Erythroblast (primary cell): ENCODE results near the gene PSMD1.

ENCODE experiments used
- GATA1 ChIP-seq: IDR thresholded peaks from 2 replicates; pipeline ENCODE4 v1.6.1; 2011; ENCODE audit warnings: low read depth, mild to moderate bottlenecking, control low read depth, low read length, moderate library complexity
- POLR2A ChIP-seq: IDR thresholded peaks from 2 replicates; pipeline ENCODE4 v1.6.1; 2011; ENCODE audit warnings: mild to moderate bottlenecking, low read length

DNA sequence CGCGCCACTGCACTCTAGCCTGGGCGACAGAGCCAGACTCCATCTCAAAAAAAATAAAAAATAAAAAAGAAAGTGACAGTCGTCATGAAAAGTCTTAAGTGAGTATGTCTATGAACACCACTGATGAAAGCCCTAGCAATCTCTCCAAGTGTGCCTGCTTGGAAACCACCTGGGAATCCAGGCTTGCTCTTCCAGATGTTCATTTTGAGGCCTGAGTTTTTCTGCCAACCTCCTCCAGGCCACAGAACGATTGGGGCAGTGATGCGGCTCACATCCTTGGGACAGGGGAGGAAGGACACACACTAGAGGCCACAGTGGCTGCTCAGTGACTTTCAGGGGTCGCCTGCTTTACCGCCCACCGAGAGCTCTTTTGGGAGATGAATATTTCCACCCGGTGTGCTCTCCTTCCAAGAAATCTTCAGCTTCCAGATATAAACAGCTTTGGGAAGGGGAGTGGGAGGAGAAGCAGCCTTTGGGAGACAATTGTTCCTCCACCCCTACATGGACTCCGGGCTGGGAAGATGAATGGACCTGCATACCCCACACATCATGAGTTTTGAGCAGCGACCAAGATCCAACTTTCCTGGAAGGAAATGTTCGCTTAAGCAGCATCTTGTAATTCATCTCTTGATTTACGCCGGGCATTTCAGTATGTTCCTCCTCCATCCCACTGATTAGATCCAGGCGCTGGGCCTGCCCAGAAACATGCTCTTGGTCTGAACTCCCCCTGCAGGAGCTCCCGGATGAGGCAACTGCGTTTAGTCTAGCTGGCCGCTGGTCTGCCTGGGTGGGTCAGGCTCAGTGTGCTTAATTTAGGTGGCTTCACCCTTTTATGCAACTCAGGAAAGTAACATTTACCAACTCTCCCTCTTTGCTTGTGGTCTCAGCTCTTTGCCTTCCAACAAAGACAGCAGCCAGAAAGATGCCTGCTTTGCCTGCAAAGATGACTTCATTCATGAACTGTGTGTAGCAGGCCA lies 135.5 kb downstream of the PSMD1 start:
- TF ChIP-seq POLR2A: no peak
- no peak for TF ChIP-seq GATA1
